Measurements from ENCODE around the gene EFCC1. TPM values are rescaled to one million over a fixed set of nuclear protein-coding genes. Genes with fewer than 3 reads are reported as not detected.

The EFCC1 gene
- polyA plus RNA-seq, 1 donor (not counting 4 experiments of a cell fraction or from before 2014, with no cell fraction given) = not detected

- Histone ChIP-seq H3K9me3 (ENCODE audit: control insufficient read depth, low read depth, low read length) (no peaks in the 10 kb centered on the region), H3K79me2 (ENCODE audit: control insufficient read depth, insufficient read depth, low read length) (no peaks in the 10 kb centered on the region), H3K9ac (ENCODE audit: control insufficient read depth, extremely low read depth, insufficient read depth, low read length) (no peak overlapping the region), H3K27me3 (ENCODE audit: control insufficient read depth, extremely low read depth, insufficient read depth, low read length) (peaks cover 21% of the 10 kb centered on the region), H2AFZ (ENCODE audit: control insufficient read depth, low read length) (no peak overlapping the region), H4K20me1 (ENCODE audit: control insufficient read depth, extremely low read depth, insufficient read depth, low read length) (no peaks in the 10 kb centered on the region), H3K4me2 (ENCODE audit: control insufficient read depth, extremely low read depth, insufficient read depth, low read depth, low read length) (no peak overlapping the region), H3K9me1 (ENCODE audit: control insufficient read depth, extremely low read depth, insufficient read depth, low read length) (no peaks in the 10 kb centered on the region), H3K27ac (ENCODE audit: control insufficient read depth, insufficient read depth, low read length) (no peak overlapping the region), H3K4me3 (ENCODE audit: control insufficient read depth in 2 of 3, extremely low read depth in 1 of 3, insufficient read depth in 2 of 3, low read depth in 1 of 3, low read length in 3 of 3) (no peak overlapping the region), H3K4me1 (ENCODE audit: control insufficient read depth, extremely low read depth, insufficient read depth, low read length) (no peaks in the 10 kb centered on the region), H3K36me3 (ENCODE audit: control insufficient read depth in 2 of 2, extremely low read depth in 1 of 2, insufficient read depth in 2 of 2, low read length in 2 of 2) (no peaks in the 10 kb centered on the region)
- dilution Hi-C loops (cut with MboI; ENCODE audit: extremely low pct_ligation_motif_present, low sequenced_read_pairs) = no loop called here
- TF ChIP-seq CTCF (optimal IDR thresholded peaks at IDR 0.05 in 1 of 3, IDR thresholded peaks at IDR 0.05 in 1 of 3, conservative IDR thresholded peaks at IDR 0.05 in 1 of 3; ENCODE audit: extremely low read depth in 1 of 3, insufficient read depth in 2 of 3, low read length in 3 of 3) (no peak), EZH2 (IDR thresholded peaks at IDR 0.05; ENCODE audit: low read length) (no peak)
- no peak for FAIRE-seq
- no peak for DNase-seq (ENCODE audit: low read depth, low spot score)
Observed at GRCh38 chr3:129040039-129040336, 38.9 kb downstream of the EFCC1 start.

- Histone ChIP-seq H3K9ac (ENCODE audit: control insufficient read depth, extremely low read depth, insufficient read depth, low read length) (no peak overlapping the region), H3K36me3 (ENCODE audit: control insufficient read depth in 2 of 2, extremely low read depth in 1 of 2, insufficient read depth in 2 of 2, low read length in 2 of 2) (no peaks in the 10 kb centered on the region), H3K4me2 (ENCODE audit: control insufficient read depth, extremely low read depth, insufficient read depth, low read depth, low read length) (no peak overlapping the region), H3K9me1 (ENCODE audit: control insufficient read depth, extremely low read depth, insufficient read depth, low read length) (no peaks in the 10 kb centered on the region), H3K27ac (ENCODE audit: control insufficient read depth, insufficient read depth, low read length) (no peak overlapping the region), H4K20me1 (ENCODE audit: control insufficient read depth, extremely low read depth, insufficient read depth, low read length) (no peaks in the 10 kb centered on the region), H3K4me1 (ENCODE audit: control insufficient read depth, extremely low read depth, insufficient read depth, low read length) (no peaks in the 10 kb centered on the region), H3K27me3 (ENCODE audit: control insufficient read depth, extremely low read depth, insufficient read depth, low read length) (peaks cover 27% of the 10 kb centered on the region), H3K79me2 (ENCODE audit: control insufficient read depth, insufficient read depth, low read length) (no peaks in the 10 kb centered on the region), H3K9me3 (ENCODE audit: control insufficient read depth, low read depth, low read length) (no peaks in the 10 kb centered on the region), H3K4me3 (ENCODE audit: control insufficient read depth in 2 of 3, extremely low read depth in 1 of 3, insufficient read depth in 2 of 3, low read depth in 1 of 3, low read length in 3 of 3) (no peak overlapping the region), H2AFZ (ENCODE audit: control insufficient read depth, low read length) (no peak overlapping the region)
- no peak for FAIRE-seq
- DNase-seq (ENCODE audit: low read depth, low spot score) = no peak
- dilution Hi-C loops (cut with MboI; ENCODE audit: extremely low pct_ligation_motif_present, low sequenced_read_pairs) = no loop called here
- TF ChIP-seq EZH2 (IDR thresholded peaks at IDR 0.05; ENCODE audit: low read length) (no peak), CTCF (optimal IDR thresholded peaks at IDR 0.05 in 1 of 3, IDR thresholded peaks at IDR 0.05 in 1 of 3, conservative IDR thresholded peaks at IDR 0.05 in 1 of 3; ENCODE audit: extremely low read depth in 1 of 3, insufficient read depth in 2 of 3, low read length in 3 of 3) (no peak)
Observed at GRCh38 chr3:129040579-129041300, 39.6 kb downstream of the EFCC1 start.
